Measurements from ENCODE around the gene TES.

TES gene

DNA sequence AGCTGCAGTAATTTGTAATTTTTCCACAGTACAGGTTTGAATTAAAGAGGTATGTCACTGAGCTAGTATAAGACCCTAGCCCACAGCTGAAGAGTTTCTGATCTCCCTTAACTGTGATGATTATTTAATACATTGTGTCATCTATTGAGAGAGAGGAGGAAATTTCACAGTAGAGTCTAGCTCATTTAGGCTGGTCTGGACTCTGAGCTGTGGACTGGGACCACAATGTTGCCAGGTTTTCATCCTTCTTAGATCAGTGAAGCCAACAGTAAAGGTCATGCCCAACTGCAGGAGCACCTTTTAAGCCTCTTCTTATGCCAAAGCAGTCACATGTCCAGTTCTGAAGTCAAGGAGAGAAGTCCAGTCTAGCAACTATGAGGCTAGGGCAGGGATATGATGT, 8.9 kb downstream of the TES start:
- TF ChIP-seq, protein P1, sequence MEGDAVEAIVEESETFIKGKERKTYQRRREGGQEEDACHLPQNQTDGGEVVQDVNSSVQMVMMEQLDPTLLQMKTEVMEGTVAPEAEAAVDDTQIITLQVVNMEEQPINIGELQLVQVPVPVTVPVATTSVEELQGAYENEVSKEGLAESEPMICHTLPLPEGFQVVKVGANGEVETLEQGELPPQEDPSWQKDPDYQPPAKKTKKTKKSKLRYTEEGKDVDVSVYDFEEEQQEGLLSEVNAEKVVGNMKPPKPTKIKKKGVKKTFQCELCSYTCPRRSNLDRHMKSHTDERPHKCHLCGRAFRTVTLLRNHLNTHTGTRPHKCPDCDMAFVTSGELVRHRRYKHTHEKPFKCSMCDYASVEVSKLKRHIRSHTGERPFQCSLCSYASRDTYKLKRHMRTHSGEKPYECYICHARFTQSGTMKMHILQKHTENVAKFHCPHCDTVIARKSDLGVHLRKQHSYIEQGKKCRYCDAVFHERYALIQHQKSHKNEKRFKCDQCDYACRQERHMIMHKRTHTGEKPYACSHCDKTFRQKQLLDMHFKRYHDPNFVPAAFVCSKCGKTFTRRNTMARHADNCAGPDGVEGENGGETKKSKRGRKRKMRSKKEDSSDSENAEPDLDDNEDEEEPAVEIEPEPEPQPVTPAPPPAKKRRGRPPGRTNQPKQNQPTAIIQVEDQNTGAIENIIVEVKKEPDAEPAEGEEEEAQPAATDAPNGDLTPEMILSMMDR (conservative IDR thresholded peaks at IDR 0.05; ENCODE audit: low read depth, low read length) = no peak
- no peak for DNase-seq (ENCODE audit: low read depth)
- H3K4me3 ChIP-seq (ENCODE audit: low read length) = no peak overlapping the region

DNA sequence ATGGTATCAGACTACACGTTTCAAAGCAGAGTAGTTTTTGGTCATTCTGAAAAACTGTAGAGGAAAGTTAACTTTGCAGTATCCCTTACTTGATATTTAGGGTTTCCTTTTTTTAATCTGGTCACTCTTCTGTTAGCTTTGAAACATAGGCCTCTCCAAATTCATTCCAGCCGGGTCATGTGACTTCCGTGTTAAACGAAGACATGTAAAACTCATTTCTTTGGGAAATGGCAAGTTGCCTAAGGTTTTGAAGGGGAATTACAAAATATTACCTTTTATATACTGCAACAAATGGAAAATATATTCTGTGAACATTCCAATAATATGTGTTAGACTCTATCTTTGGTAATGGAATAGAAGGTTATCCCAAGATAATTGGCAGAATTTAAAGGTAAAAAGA, 9.5 kb downstream of the TES start:
- TF ChIP-seq, protein P1 (conservative IDR thresholded peaks at IDR 0.05; ENCODE audit: low read depth, low read length) = no peak

DNA sequence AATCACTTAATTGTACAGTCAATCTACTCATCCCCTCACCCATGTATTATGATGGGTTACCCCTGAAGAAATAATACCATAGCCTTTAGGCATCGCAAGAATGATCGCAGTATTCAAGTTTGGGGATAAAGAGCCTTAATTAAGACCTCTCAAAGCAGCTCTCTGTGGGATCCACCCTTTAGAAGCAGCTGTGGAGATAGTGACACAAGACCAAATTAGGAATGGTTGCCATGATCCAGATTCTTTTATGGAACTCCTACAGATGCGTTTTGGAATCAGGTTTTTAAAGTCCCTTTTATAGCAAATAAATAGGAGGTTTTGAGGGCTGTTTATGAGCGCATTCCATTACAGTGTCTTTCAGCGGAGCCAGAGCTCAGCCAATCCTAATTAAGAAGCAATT, 12.2 kb downstream of the TES start:
- no peak overlapping the region for H3K4me3 ChIP-seq (ENCODE audit: low read length)
- no peak for DNase-seq (ENCODE audit: low read depth)
- TF ChIP-seq, protein P1 (conservative IDR thresholded peaks at IDR 0.05; ENCODE audit: low read depth, low read length) = no peak

More for the DNA sequence above, 9.5 kb downstream of the TES start:
- no peak for DNase-seq (ENCODE audit: low read depth)
- no peak overlapping the region for H3K4me3 ChIP-seq (ENCODE audit: low read length)

DNA sequence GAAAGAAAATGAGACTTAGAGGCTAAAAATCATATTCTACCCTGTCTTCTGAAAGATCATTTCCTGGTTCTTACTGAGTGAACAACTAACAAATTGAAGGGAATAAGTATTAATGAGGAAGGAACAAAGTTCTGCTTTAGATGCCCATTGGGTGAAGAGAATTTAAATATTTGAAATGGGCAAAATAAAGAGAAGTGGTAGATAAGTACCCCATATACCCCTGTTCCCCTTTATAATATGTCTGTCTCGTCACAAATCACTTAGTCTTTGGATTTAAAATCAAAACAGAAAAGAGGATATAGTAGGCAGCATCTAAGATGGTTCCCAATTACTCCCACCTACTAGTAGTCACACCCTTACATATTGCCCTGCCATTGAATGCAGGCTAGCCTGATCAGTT, 13.2 kb downstream of the TES start:
- DNase-seq (ENCODE audit: low read depth) = no peak
- TF ChIP-seq, protein P1 (conservative IDR thresholded peaks at IDR 0.05; ENCODE audit: low read depth, low read length) = no peak
- H3K4me3 ChIP-seq (ENCODE audit: low read length) = no peak overlapping the region

DNA sequence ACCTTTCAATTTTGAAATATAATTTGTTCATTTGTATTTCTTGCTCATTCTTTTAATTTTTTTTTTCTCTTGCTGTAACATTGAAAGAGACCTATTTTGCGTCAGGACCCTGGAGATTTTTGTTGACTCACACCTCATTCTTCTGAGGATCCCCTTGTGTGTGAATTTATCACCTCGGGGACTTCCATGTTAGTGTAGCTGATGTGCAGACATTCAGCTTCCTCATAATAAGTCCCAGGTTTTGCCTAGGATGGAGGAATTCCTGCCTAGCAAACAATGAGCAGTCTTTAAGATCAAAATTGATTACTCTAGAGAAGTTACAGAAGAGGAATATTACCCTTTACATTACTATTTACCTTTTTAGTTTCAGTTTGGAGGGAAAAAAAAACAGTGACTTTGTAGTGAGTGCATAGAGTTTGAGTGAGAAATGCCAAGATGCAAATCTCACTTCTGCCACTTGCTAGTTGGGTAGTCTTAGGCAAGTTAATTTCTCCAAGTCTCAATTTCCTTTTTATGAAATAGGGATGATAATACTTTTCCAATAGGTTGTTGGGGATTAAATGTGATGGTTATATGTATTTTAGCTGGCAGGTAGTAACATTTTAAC, 14.3 kb downstream of the TES start:
- H3K4me3 ChIP-seq (ENCODE audit: low read length) = no peak overlapping the region
- TF ChIP-seq, protein P1 (conservative IDR thresholded peaks at IDR 0.05; ENCODE audit: low read depth, low read length) = no peak
- no peak for DNase-seq (ENCODE audit: low read depth)

DNA sequence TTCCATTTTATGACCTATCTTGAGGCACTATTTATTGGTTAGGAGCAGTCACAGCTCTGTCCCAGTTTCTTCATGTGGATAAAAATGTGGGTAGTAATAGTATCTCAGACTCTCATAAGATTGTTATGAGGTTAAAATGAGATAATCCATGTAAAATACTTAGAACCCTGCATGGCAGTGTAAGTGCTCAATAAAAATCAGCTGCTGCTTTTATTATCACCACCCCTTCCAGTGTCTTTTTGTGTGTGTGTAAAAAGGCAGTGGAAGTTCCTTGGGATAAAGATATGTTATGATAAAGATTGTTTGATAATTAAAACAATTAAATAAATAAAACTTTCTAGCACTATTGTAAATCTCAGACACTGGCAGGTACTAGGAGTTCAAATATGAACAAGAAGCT, 15.5 kb downstream of the TES start:
- H3K4me3 ChIP-seq (ENCODE audit: low read length) = no peak overlapping the region
- no peak for DNase-seq (ENCODE audit: low read depth)
- TF ChIP-seq, protein P1 (conservative IDR thresholded peaks at IDR 0.05; ENCODE audit: low read depth, low read length) = no peak

DNA sequence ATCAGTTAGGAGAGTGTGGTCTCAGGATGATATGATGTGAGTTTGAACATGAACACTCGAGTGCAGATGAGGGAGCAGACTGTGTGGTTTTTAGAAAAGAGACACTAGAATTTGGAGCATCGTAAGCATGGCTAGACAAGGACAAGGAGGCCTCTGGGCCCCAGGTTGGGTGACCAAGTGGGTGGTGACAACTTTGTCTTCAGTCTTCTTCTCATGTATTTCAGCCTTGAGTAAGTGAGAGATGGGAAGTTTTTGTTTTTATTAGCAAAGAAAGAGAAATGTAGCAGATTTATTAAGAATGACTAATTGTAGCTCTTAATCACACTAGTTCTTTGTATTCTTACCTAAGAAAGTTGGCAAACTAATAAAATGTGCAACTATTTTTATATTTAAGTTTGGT, 16.3 kb downstream of the TES start:
- no peak for DNase-seq (ENCODE audit: low read depth)
- H3K4me3 ChIP-seq (ENCODE audit: low read length) = no peak overlapping the region
- TF ChIP-seq, protein P1 (conservative IDR thresholded peaks at IDR 0.05; ENCODE audit: low read depth, low read length) = no peak
